NCI-H2107 (cell line): Measurements from ENCODE around the gene OSGIN1.

Experiments
- DNase-seq: peaks from one replicate; lab custom pipeline; 2025; lab: John Stamatoyannopoulos, UW

OSGIN1 gene

GRCh38 chr16:83926726-83927397 lies 26.2 kb upstream of the OSGIN1 start:
- peak; percentile 39 for DNase-seq

- DNase-seq: no peak
Observed at GRCh38 chr16:83928341-83929055, 24.5 kb upstream of the OSGIN1 start.

- no peak for DNase-seq
Observed at GRCh38 chr16:83929811-83930555, 23.1 kb upstream of the OSGIN1 start.

GRCh38 chr16:83930730-83931500 lies 22.1 kb upstream of the OSGIN1 start:
- DNase-seq: no peak

- no peak for DNase-seq
Observed at GRCh38 chr16:83931556-83931955, 21.5 kb upstream of the OSGIN1 start.

- DNase-seq: no peak
Observed at GRCh38 chr16:83932304-83932703, 20.7 kb upstream of the OSGIN1 start.

- DNase-seq: no peak
Observed at GRCh38 chr16:83932955-83933673, 19.9 kb upstream of the OSGIN1 start.

- no peak for DNase-seq
Observed at GRCh38 chr16:83933885-83934683, 19.0 kb upstream of the OSGIN1 start.

- no peak for DNase-seq
Observed at GRCh38 chr16:83934684-83934977, 18.4 kb upstream of the OSGIN1 start.

GRCh38 chr16:83935005-83935857 lies 17.8 kb upstream of the OSGIN1 start:
- no peak for DNase-seq

- no peak for DNase-seq
Observed at GRCh38 chr16:83935858-83936255, 17.2 kb upstream of the OSGIN1 start.

- DNase-seq: no peak
Observed at GRCh38 chr16:83936581-83937165, 16.4 kb upstream of the OSGIN1 start.

GRCh38 chr16:83937267-83937666 lies 15.8 kb upstream of the OSGIN1 start:
- DNase-seq: no peak

GRCh38 chr16:83937922-83938885 lies 14.8 kb upstream of the OSGIN1 start:
- no peak for DNase-seq

GRCh38 chr16:83939266-83939855 lies 13.7 kb upstream of the OSGIN1 start:
- DNase-seq: no peak

- DNase-seq: no peak
Observed at GRCh38 chr16:83940119-83940518, 12.9 kb upstream of the OSGIN1 start.

- DNase-seq: peak; percentile 21
Observed at GRCh38 chr16:83940630-83941378, 12.2 kb upstream of the OSGIN1 start.
